CD4-positive, alpha-beta T cell (primary cell): ENCODE results near the gene CFAP54. TPM values are rescaled to one million over a fixed set of nuclear protein-coding genes. Genes with fewer than 3 reads are reported as not detected.
"Not testable (repeated sequence)": the region's sequence is repeated elsewhere in the genome, so short reads cannot be mapped to it uniquely, and the experiment has no call there.

Source experiments
- ATAC-seq: fragments of 200-7000 bp; cut with Tn5 transposase; one replicate; pipeline ENCODE4 v1.10.0; 2022; ENCODE audit warnings: mild to moderate bottlenecking; ENCODE audit not compliant: poor library complexity
- CTCF ChIA-PET: fragments of 350-600 bp; sonication (Branson Sonifier 250); formaldehyde crosslinking; loops from one replicate; lab custom pipeline; 2021; ENCODE audit warnings: antibody characterized with exemption, inconsistent platforms; lab: Charles Lee
- POLR2A ChIA-PET: fragments of 350-600 bp; sonication (Branson Sonifier 250); formaldehyde crosslinking; loops from one replicate; lab custom pipeline; 2021; ENCODE audit warnings: antibody characterized with exemption, inconsistent platforms; lab: Charles Lee
- DNase-seq, 14 experiments: peaks; one replicate each; pipeline ENCODE4 v3.0.0-alpha.2; 2013 to 2020; ENCODE audit warnings: mixed read lengths in 2 of 14
- H3K27ac ChIP-seq, 2 donors: one replicate each; pipeline versions ENCODE4 v1.5.1 to v1.7.0; 2013; ENCODE audit warnings: low read length in 2 of 2, low read depth in 1 of 2, mild to moderate bottlenecking in 1 of 2
- H3K27me3 ChIP-seq, 2 experiments: 1 replicate in 1 of 2; 2 replicates in 1 of 2; pipeline versions ENCODE4 v1.6.1 to v1.7.0; 2013; ENCODE audit warnings: low read length in 2 of 2, control low read depth in 1 of 2, mild to moderate bottlenecking in 1 of 2, moderate library complexity in 1 of 2; ENCODE audit not compliant: insufficient read depth in 2 of 2, control insufficient read depth in 1 of 2
- H3K36me3 ChIP-seq: one replicate; pipeline ENCODE4 v1.6.1; 2013; ENCODE audit warnings: low read length, control low read depth; ENCODE audit not compliant: insufficient read depth
- H3K4me1 ChIP-seq: one replicate; pipeline ENCODE4 v1.6.1; 2013; ENCODE audit warnings: low read length, control low read depth; ENCODE audit not compliant: insufficient read depth
- H3K4me3 ChIP-seq: one replicate; pipeline ENCODE4 v1.5.1; 2013; ENCODE audit warnings: mild to moderate bottlenecking, low read length, moderate library complexity
- H3K9me3 ChIP-seq, 2 experiments: 1 replicate in 1 of 2; 2 replicates in 1 of 2; pipeline versions ENCODE4 v1.6.1 to v1.7.0; 2013; ENCODE audit warnings: low read length in 2 of 2, mild to moderate bottlenecking in 2 of 2, control low read depth in 1 of 2, moderate library complexity in 1 of 2; ENCODE audit not compliant: control insufficient read depth in 1 of 2, insufficient read depth in 1 of 2
- H3K27ac Mint-ChIP-seq: one replicate; pipeline ENCODE4 v1.8.0; 2020; ENCODE audit warnings: mixed read lengths
- H3K27me3 Mint-ChIP-seq: one replicate; pipeline ENCODE4 v1.8.0; 2021; ENCODE audit warnings: mixed read lengths
- H3K36me3 Mint-ChIP-seq: one replicate; pipeline ENCODE4 v1.8.0; 2021; ENCODE audit warnings: low read depth, mixed read lengths
- H3K4me1 Mint-ChIP-seq: one replicate; pipeline ENCODE4 v1.8.0; 2021; ENCODE audit warnings: low read depth, mixed read lengths
- H3K4me3 Mint-ChIP-seq: one replicate; pipeline ENCODE4 v1.8.0; 2020; ENCODE audit warnings: mild to moderate bottlenecking, mixed read lengths
- H3K9me3 Mint-ChIP-seq: one replicate; pipeline ENCODE4 v1.8.0; 2020; ENCODE audit warnings: mixed read lengths
- intact Hi-C, 2 experiments: fragments of 100-400 bp; cut with DNase I in 1 of 2; cut with micrococcal nuclease in 1 of 2; formaldehyde crosslinking; loops; one replicate each; pipeline versions ENCODE4 v1.15.1 to v1.9.0; 2023 to 2025; cut with DNase I, micrococcal nuclease
- total RNA-seq, 174 experiments: library from RNA in 2 of 174; stranded (reverse) in 2 of 174; gene quantifications; one replicate each; pipeline ENCODE4 v1.2.3 and lab custom pipeline; 2021 to 2026
- TF ChIP-seq, protein P1 (sequence below): fragments of 200-600 bp; IDR thresholded peaks from one replicate; pipeline ENCODE4 v1.8.0; 2022; ENCODE audit warnings: antibody characterized with exemption, mild to moderate bottlenecking

The CFAP54 gene
- total RNA-seq, 2 experiments from 2014 or later = 0.20 to 0.22 TPM

- Histone ChIP-seq H3K4me1 (no peaks in the 10 kb centered on the region), H3K36me3 (no peaks in the 10 kb centered on the region), H3K27ac (no peak overlapping the region), H3K9me3 (no peaks in the 10 kb centered on the region), H3K4me3 (no peak overlapping the region), H3K27me3 (no peaks in the 10 kb centered on the region)
- Mint-ChIP-seq H3K36me3 (no peaks in the 10 kb centered on the region), H3K9me3 (no peaks in the 10 kb centered on the region), H3K27ac (no peak overlapping the region), H3K4me1 (no peaks in the 10 kb centered on the region), H3K4me3 (no peak overlapping the region), H3K27me3 (peaks cover 22% of the 10 kb centered on the region)
- DNase-seq = no peak
- POLR2A ChIA-PET = no interaction called here
- CTCF ChIA-PET = no interaction called here
- no peak for ATAC-seq
- intact Hi-C loops = no loop called here
- TF ChIP-seq, protein P1, sequence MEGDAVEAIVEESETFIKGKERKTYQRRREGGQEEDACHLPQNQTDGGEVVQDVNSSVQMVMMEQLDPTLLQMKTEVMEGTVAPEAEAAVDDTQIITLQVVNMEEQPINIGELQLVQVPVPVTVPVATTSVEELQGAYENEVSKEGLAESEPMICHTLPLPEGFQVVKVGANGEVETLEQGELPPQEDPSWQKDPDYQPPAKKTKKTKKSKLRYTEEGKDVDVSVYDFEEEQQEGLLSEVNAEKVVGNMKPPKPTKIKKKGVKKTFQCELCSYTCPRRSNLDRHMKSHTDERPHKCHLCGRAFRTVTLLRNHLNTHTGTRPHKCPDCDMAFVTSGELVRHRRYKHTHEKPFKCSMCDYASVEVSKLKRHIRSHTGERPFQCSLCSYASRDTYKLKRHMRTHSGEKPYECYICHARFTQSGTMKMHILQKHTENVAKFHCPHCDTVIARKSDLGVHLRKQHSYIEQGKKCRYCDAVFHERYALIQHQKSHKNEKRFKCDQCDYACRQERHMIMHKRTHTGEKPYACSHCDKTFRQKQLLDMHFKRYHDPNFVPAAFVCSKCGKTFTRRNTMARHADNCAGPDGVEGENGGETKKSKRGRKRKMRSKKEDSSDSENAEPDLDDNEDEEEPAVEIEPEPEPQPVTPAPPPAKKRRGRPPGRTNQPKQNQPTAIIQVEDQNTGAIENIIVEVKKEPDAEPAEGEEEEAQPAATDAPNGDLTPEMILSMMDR = no peak
These were observed 98.3 kb downstream of the CFAP54 start for GRCh38 chr12:96587691-96588090.

DNA sequence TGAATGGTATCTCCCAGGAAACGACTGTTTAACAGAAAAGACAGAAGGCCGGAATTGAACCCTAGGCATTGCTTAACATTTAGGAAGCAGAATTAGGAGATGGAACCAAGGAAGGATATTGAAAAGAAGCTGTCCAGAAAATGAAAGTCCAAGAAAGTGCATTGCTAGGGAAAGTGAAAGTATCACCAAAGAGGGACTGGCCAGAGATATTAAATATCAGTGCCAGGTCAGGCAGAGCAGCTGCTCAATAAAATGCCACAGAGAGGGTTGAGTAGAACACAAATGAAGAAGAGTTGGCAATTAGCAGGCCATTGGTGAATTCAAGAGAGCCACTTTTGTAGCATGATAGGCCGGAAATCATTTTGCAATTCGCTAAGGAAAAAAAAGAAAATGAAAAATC lies 101.6 kb downstream of the CFAP54 start:
- Histone ChIP-seq H3K4me1 (no peaks in the 10 kb centered on the region), H3K27me3 (peaks cover 5 to 6% of the 10 kb centered on the region in 2 experiments), H3K36me3 (no peaks in the 10 kb centered on the region), H3K9me3 (no peaks in the 10 kb centered on the region), H3K27ac (no peak overlapping the region), H3K4me3 (no peak overlapping the region)
- ATAC-seq (no peak), DNase-seq (no peak)
- H3K4me1 Mint-ChIP-seq = no peaks in the 10 kb centered on the region
- POLR2A ChIA-PET = no interaction called here
- H3K9me3 Mint-ChIP-seq = no peaks in the 10 kb centered on the region
- H3K27ac Mint-ChIP-seq = no peak overlapping the region
- intact Hi-C loops = no loop called here
- peaks cover 29% of the 10 kb centered on the region for H3K27me3 Mint-ChIP-seq
- TF ChIP-seq, protein P1 = no peak
- H3K36me3 Mint-ChIP-seq = no peaks in the 10 kb centered on the region
- H3K4me3 Mint-ChIP-seq = no peak overlapping the region
- CTCF ChIA-PET = no interaction called here

DNA sequence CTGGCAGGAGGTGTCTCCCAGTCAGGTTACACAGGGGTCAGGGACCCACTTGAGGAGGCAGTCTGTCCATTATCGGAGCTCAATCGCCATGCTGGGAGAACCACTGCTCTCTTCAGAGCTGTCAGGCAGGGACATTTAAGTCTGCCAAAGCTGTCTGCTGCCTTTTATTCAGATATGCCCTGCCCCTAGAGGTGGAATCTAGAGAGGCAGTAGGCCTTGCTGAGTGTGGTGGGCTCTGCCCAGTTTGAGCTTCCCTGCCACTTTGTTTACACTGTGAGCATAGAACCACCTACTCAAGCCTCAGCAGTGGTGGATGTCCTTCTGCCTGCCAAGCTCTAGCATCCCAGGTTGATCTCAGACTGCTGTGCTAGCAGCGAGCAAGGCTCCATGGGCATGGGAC lies 115.0 kb downstream of the CFAP54 start:
- H3K27ac Mint-ChIP-seq, POLR2A ChIA-PET, H3K36me3 Mint-ChIP-seq, H3K4me1 ChIP-seq, H3K4me3 Mint-ChIP-seq, H3K9me3 ChIP-seq, intact Hi-C loops, H3K36me3 ChIP-seq, DNase-seq, H3K9me3 Mint-ChIP-seq, CTCF ChIA-PET, ATAC-seq, H3K4me3 ChIP-seq, H3K4me1 Mint-ChIP-seq, H3K27ac ChIP-seq: not testable (repeated sequence)
- H3K27me3 Mint-ChIP-seq = peaks cover 57% of the 10 kb centered on the region
- peaks cover 10 to 18% of the 10 kb centered on the region in 2 experiments for H3K27me3 ChIP-seq

DNA sequence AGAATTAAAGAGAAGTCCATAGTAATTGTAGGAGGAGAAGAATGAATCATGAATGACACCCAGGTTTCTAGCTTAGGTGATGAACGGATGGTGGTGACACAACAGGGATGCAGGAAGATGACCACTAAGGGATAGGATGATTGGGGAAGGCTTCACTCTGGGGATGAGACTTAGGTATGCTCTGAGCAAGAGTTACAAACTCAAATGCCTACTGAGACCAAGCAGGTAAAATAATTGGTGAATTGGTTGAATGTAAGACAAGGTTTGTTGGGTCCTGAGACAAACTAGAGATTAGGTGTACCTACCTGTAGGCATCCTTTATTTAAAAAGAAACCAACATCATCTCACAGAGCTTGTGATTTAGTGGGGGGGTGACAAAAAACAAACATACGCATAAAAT lies 116.3 kb downstream of the CFAP54 start:
- Histone ChIP-seq H3K27ac (no peak overlapping the region), H3K27me3 (peaks cover 10 to 18% of the 10 kb centered on the region in 2 experiments), H3K9me3 (peaks cover 0 to 10% of the 10 kb centered on the region in 2 experiments), H3K4me1 (no peaks in the 10 kb centered on the region), H3K4me3 (no peak overlapping the region), H3K36me3 (no peaks in the 10 kb centered on the region)
- no peaks in the 10 kb centered on the region for H3K36me3 Mint-ChIP-seq
- intact Hi-C loops = no loop called here
- ChIA-PET CTCF (no interaction called here), POLR2A (no interaction called here)
- TF ChIP-seq, protein P1 = no peak
- peaks cover 61% of the 10 kb centered on the region for H3K27me3 Mint-ChIP-seq
- H3K9me3 Mint-ChIP-seq = peaks cover 2% of the 10 kb centered on the region
- no peak overlapping the region for H3K4me3 Mint-ChIP-seq
- DNase-seq (no peak), ATAC-seq (no peak)
- no peak overlapping the region for H3K27ac Mint-ChIP-seq
- H3K4me1 Mint-ChIP-seq = no peaks in the 10 kb centered on the region
